Central memory CD8-positive, alpha-beta T cell (primary cell): ENCODE data around the gene FAHD2B.
"Not testable (repeated sequence)": the region's sequence is repeated elsewhere in the genome, so short reads cannot be mapped to it uniquely, and the experiment has no call there.

Experiments used
- ATAC-seq: fragments of 150-1000 bp; cut with Tn5 transposase; replicated peaks from 2 replicates; pipeline ENCODE4 v1.10.0; 2022; ENCODE audit warnings: mild to moderate bottlenecking, moderate FRiP score, moderate number of reproducible peaks; ENCODE audit not compliant: poor library complexity, severe bottlenecking; ENCODE audit errors: extremely low read depth
- DNase-seq, 2 donors: peaks; one replicate each; pipeline ENCODE4 v3.0.0; 2021; ENCODE audit warnings: low spot score in 2 of 2
- H3K27ac Mint-ChIP-seq: one replicate; pipeline ENCODE4 v1.8.0; 2022; ENCODE audit warnings: low read depth, mild to moderate bottlenecking, moderate library complexity, mixed read lengths
- H3K27me3 Mint-ChIP-seq: one replicate; pipeline ENCODE4 v1.8.0; 2022; ENCODE audit warnings: mixed read lengths
- H3K36me3 Mint-ChIP-seq: one replicate; pipeline ENCODE4 v1.8.0; 2022; ENCODE audit warnings: mild to moderate bottlenecking, moderate library complexity, mixed read lengths; ENCODE audit not compliant: insufficient read depth
- H3K4me1 Mint-ChIP-seq: one replicate; pipeline ENCODE4 v1.8.0; 2022; ENCODE audit warnings: mixed read lengths
- H3K4me3 Mint-ChIP-seq: one replicate; pipeline ENCODE4 v1.8.0; 2022; ENCODE audit warnings: mild to moderate bottlenecking, moderate library complexity, mixed read lengths
- H3K9me3 Mint-ChIP-seq: one replicate; pipeline ENCODE4 v1.8.0; 2022; ENCODE audit warnings: mixed read lengths

The FAHD2B gene

DNA sequence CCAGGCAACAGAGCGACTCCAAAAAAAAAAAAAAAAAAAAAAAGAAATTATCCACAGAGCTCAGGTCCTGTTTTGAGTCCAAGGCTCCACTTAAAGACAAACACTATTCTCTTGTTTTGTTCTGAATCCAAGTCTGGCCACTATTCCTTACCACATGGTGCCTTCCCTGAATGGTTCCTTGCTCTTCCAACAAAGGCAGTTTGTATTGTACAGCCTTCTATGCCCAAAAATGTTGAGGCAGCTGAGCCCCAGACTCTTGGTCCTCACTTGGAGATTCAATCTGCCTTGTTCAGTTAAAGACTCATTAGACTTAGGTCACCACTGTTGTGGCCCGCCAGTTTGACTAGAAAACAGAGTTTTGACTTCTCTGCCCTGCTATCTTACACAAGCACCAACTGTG is 1.7 kb downstream of the FAHD2B start:
- H3K36me3 Mint-ChIP-seq, H3K27me3 Mint-ChIP-seq, H3K9me3 Mint-ChIP-seq, H3K27ac Mint-ChIP-seq, H3K4me3 Mint-ChIP-seq, ATAC-seq, DNase-seq, H3K4me1 Mint-ChIP-seq: not testable (repeated sequence)

DNA sequence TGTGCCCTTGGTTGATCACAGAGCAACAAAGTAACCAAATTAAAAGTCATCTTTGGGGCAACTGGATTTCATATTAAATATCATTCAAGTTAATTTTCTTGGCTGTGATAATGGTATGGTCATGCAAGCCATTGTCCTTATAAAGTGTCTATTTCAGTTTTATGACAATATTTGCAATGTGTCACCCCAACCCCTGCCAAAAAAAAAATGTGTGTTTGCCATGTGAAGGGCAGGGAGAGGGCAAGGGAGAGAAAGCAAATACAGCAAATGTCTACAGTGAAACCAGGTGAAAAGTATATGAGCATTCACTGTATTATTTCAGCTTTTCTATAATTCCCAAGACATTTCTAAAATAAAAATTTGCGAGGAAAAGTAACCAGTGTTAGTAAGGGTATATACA is 6.0 kb downstream of the FAHD2B start:
- ATAC-seq, H3K4me3 Mint-ChIP-seq, H3K4me1 Mint-ChIP-seq, H3K27ac Mint-ChIP-seq, H3K9me3 Mint-ChIP-seq, H3K36me3 Mint-ChIP-seq, DNase-seq, H3K27me3 Mint-ChIP-seq: not testable (repeated sequence)

DNA sequence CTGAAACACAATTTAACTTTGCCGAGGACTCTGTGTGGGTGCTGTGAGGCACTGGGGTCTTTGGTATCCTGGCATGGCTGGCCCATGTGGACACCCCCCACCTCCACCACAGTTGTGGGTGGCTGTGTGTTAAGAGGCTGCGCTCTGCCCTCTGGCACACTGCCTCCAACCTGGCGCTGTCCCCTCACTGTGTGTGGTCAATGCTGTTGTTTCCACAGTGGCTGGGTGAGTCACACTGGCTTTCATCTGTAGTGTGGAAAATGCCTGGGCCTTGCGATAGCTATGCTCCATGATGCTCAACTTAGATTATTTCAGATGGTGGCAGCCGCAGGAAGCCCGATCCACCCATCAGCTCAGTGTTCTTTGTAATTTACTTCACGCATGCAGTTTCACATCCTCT is 9.6 kb downstream of the FAHD2B start:
- not testable (repeated sequence) for H3K27me3 Mint-ChIP-seq, H3K4me3 Mint-ChIP-seq, DNase-seq, H3K36me3 Mint-ChIP-seq, ATAC-seq, H3K9me3 Mint-ChIP-seq, H3K27ac Mint-ChIP-seq, H3K4me1 Mint-ChIP-seq

DNA sequence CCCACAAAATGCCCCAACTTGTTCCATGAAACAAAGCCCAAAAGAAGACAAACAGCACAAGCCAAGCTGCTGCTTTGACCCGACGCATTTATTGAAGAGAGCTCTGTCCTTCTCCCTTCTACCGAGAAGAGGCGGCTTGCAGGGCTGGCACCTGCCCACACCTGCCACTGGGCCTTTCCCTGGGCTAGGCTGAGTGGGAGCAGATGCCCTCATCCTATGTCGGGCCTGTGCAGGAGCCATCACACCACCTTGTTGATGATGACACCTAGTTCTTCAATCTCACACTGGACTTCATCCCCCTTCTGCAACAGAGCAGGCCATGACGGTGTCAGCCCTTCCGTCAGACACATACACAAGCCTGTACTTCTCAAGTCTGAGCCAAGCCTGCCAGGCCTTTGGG is 11.2 kb downstream of the FAHD2B start:
- not testable (repeated sequence) for H3K27me3 Mint-ChIP-seq, DNase-seq, H3K36me3 Mint-ChIP-seq, H3K4me3 Mint-ChIP-seq, H3K4me1 Mint-ChIP-seq, H3K27ac Mint-ChIP-seq, ATAC-seq, H3K9me3 Mint-ChIP-seq

DNA sequence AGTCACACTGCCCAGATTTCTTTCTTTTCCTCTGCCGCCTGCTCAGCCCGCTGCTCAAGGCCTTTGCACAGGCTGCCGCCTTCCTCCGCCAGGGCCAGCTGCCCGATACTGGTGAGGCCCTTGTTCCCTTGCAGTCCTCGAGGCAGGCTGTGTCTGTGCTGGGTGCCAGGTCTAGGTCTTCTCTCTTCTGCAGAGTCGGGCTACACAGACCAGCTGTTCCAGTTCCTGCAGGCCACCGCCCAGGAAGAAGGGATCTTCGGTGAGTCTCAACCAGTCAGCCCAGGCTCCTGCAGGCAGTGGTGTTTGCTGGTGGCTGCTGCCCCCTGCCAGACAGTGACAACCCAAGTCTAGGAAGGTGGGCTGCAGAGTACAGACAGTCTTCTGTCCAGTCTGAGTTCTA is 12.5 kb downstream of the FAHD2B start:
- H3K27me3 Mint-ChIP-seq, H3K27ac Mint-ChIP-seq, DNase-seq, H3K36me3 Mint-ChIP-seq, ATAC-seq, H3K4me1 Mint-ChIP-seq, H3K9me3 Mint-ChIP-seq, H3K4me3 Mint-ChIP-seq: not testable (repeated sequence)

DNA sequence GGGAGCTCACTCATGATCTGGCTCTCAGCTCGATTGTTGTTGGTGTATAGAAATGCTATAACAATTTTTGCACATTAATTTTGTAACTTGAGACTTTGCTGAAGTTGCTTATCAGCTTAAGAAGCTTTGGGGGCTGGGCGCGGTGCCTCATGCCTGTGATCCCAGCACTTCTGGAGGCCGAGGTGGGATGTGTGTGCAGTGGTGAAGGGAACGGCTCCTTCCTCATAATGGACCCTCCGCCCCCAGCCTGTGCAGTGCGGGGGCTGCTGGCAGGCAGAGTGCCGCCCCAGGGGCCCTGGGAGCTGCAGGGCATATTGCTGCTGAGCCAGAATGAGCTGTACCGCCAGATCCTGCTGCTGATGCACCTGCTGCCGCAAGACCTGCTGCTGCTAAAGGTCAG is 13.8 kb downstream of the FAHD2B start:
- not testable (repeated sequence) for H3K27ac Mint-ChIP-seq, ATAC-seq, DNase-seq, H3K27me3 Mint-ChIP-seq, H3K4me1 Mint-ChIP-seq, H3K4me3 Mint-ChIP-seq, H3K9me3 Mint-ChIP-seq, H3K36me3 Mint-ChIP-seq

DNA sequence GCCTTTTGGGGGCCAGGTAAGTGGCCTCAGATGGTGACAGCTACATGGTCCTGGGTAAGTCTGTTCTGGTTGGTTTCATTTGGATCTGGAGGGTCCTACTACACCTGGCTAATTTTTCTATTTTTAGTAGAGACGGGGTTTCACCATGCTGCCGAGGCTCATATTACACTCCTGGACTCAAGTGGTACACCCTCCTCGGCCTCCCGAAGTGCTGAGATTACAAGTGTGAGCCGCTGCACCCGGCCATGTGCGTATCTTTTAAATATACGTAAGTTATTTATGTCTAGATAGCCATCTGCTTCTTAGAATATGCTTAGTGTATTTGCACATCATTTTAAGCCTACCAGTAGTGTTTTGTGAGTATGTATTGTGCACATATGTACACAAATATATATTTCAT is 17.5 kb downstream of the FAHD2B start:
- H3K4me3 Mint-ChIP-seq, H3K4me1 Mint-ChIP-seq, DNase-seq, H3K27me3 Mint-ChIP-seq, H3K9me3 Mint-ChIP-seq, H3K27ac Mint-ChIP-seq, H3K36me3 Mint-ChIP-seq, ATAC-seq: not testable (repeated sequence)

DNA sequence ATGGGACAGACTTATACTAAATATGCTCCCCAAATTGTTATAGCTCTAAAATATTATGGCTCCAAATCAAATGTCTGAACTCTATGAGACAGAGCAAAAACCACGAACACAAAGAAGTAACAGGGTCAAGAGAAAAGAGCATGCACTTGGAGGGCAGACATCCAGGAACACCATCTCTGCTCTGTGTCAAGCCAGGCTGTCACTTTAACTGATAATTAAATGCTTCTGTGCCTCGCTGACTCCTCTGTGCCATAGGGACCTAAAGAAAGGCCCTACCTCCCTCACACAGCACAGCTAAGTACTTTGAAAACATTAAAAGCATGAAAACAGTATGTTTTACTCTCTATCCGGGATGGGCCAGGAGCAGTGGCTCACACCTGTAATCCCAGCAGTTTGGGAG is 23.8 kb downstream of the FAHD2B start:
- peaks cover 26% of the 10 kb centered on the region for H3K27me3 Mint-ChIP-seq
- not testable (repeated sequence) for H3K9me3 Mint-ChIP-seq, DNase-seq

DNA sequence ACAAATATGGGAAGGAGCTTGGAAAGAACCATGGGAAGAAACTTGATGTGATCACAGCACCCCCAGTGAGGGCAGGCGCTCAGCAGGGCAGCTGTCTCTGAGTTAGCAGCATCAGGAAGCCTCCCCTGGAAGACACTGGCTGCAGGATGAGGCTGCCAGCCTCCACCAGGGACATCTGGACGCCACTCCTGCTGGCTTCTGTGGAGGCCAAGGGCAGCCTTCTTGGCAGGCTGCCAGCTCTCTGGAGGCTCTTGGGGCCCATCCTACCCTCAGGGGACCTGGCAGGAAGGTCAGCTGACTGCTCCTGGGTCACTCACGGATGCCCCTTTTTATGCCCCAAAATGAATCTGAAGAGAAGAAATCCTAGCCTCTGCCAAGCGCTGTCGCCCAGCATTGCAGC is 26.0 kb downstream of the FAHD2B start:
- H3K27ac Mint-ChIP-seq, ATAC-seq, H3K9me3 Mint-ChIP-seq, DNase-seq, H3K36me3 Mint-ChIP-seq, H3K4me3 Mint-ChIP-seq, H3K4me1 Mint-ChIP-seq: not testable (repeated sequence)
- H3K27me3 Mint-ChIP-seq = peaks cover 31% of the 10 kb centered on the region

More for the DNA sequence above, 23.8 kb downstream of the FAHD2B start:
- H3K4me3 Mint-ChIP-seq, ATAC-seq, H3K27ac Mint-ChIP-seq, H3K36me3 Mint-ChIP-seq, H3K4me1 Mint-ChIP-seq: not testable (repeated sequence)

DNA sequence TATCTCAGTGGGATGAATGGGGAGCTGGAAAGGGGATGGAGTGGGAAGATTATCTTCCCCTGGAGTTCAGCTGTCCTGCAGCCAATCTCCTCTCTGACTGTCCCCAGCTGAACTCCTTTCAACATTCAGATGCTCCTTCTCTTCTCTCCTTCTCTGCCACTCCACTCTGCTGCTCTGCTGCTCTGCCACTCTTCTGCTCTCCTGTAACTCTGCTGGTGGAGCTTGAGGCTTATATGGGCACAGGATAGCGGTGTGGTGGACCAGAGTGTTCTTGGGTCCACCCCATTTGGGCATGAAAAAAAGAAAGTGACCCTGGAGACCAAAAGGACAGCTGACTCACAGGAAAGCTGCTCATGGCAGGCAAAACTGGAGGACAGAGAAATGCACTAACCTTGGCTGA is 26.6 kb downstream of the FAHD2B start:
- no peak overlapping the region for H3K27ac Mint-ChIP-seq
- peaks cover 34% of the 10 kb centered on the region for H3K27me3 Mint-ChIP-seq
- H3K4me3 Mint-ChIP-seq = no peak overlapping the region
- no peaks in the 10 kb centered on the region for H3K36me3 Mint-ChIP-seq
- no peaks in the 10 kb centered on the region for H3K4me1 Mint-ChIP-seq
- no peaks in the 10 kb centered on the region for H3K9me3 Mint-ChIP-seq
- DNase-seq (no peak), ATAC-seq (no peak)

DNA sequence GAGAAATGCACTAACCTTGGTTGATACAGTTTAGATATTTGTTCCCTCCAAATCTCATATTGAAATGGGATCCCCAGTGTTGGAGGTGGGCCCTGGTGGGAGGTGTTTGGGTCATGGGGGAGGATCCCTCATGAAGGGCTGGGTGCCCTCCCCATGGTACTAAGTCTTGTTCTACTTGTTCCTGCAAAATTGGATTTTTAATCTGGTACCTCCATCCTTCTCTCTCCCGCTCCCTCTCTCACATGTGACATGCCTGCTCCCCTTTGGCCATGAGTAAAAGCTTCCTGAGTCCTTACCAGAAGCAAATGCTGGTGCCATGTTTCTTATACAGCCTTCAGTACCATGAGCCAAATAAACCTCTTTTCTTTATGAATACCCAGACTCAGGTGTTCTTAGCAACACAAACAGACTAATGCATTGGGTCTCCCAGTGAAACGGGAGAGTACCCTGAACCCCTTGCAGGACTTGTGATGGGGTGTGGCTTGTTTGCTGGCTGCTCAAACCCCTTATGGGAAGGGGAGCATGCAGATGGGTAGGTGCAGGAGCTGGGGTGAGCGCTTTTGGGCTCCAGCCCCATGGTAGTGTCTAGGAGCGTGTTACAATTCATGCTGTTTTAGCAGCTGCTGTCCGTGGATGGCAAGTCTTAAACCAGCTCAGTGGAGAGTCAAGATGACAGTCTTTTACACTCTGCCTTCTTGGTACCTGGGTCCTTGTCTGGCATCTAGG is 27.2 kb downstream of the FAHD2B start:
- Mint-ChIP-seq H3K9me3 (no peaks in the 10 kb centered on the region), H3K36me3 (no peaks in the 10 kb centered on the region), H3K27ac (no peak overlapping the region), H3K27me3 (peaks cover 40% of the 10 kb centered on the region), H3K4me3 (no peak overlapping the region), H3K4me1 (no peaks in the 10 kb centered on the region)
- ATAC-seq (no peak), DNase-seq (no peak)

DNA sequence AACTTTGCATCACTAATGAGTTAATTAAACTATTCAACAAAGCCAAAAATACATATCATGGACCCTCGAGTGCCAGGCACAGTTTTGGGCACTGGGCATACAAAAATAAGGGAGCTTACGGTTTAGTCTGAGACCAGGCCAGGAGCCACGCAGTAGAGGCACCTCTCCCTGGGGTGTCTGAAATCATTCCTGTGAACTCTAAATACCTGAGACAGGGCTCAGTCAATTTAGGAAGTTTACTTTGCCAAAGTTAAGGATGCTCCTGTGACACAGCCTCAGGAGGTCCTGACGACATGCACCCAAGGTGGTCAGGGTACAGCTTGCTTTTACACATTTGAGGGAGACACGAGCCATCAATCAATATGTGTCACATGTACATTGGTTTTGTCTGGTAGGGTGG is 28.7 kb downstream of the FAHD2B start:
- DNase-seq, H3K4me3 Mint-ChIP-seq, H3K4me1 Mint-ChIP-seq, ATAC-seq, H3K36me3 Mint-ChIP-seq, H3K9me3 Mint-ChIP-seq, H3K27ac Mint-ChIP-seq: not testable (repeated sequence)
- peaks cover 40% of the 10 kb centered on the region for H3K27me3 Mint-ChIP-seq

DNA sequence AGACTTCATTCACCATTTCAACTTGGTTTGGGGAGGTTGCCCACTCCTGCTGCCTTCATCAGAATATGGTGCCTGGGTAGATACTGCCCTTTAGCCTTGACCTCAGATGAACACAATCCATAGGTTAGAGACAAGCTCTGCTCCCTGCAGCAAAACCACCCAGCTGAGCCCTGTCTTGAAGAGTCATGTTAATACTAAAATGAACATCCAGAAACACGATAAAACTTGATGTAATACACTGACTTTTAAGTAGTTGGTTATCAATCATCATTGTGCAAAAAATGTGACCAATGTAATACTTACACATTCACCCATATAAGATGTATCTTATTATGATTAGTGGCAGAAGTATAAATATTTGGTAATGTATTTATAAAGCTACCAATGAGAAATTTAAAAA is 32.7 kb downstream of the FAHD2B start:
- not testable (repeated sequence) for DNase-seq, H3K9me3 Mint-ChIP-seq, H3K4me1 Mint-ChIP-seq, H3K27ac Mint-ChIP-seq, ATAC-seq, H3K36me3 Mint-ChIP-seq, H3K4me3 Mint-ChIP-seq
- H3K27me3 Mint-ChIP-seq = peaks cover 24% of the 10 kb centered on the region
